HG03066 (cell line): Measurements from ENCODE around the gene FOXI3.

Experiments used
- ATAC-seq: cut with Tn5 transposase; IDR thresholded peaks from one replicate; pipeline ENCODE4 v1.9.1; 2021; ENCODE audit warnings: low read depth; ENCODE audit not compliant: unreplicated experiment

Gene FOXI3

DNA sequence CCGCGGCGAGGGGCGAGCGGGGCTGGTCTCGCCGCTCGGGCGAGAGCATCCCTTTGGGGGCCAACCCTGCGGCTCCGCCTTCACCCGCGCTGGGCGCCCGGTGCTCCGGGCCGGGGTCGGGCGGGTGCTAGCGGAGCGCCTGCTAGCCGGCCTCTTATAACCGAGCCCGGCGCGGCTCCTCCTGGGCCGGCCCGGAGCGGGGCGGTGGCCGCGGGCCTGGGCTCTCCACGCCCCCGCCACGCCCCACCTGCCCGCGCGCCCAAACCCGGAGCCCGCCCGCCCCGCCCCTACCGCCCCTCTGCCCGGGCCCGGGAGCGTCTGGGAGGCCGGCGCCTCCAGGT, at the start of gene FOXI3:
FOXI3 (minus strand) TSS at position 129 of the 341 bp plus-strand sequence. CDS start 158 bp downstream, outside the sequence.
- no peak for ATAC-seq

DNA sequence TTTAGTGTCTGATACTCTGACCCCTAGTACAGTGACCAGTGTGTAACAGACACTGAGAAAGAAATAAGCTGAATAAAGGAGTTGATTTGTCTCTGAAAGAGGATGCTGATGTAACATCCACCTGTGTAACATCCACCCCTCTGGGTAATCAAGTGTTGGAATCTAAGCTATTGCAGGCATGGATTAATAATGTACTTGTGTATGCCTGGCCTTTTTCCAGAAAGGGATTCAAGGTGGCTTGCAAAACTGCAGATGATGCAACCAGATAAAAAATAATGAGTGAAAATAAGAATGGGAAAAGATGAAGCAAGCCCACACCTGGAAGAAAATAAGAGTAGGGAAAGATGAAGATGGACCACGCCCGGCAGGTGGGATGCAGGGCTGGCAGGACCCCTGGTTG, 48.2 kb upstream of the FOXI3 start:
- no peak for ATAC-seq

DNA sequence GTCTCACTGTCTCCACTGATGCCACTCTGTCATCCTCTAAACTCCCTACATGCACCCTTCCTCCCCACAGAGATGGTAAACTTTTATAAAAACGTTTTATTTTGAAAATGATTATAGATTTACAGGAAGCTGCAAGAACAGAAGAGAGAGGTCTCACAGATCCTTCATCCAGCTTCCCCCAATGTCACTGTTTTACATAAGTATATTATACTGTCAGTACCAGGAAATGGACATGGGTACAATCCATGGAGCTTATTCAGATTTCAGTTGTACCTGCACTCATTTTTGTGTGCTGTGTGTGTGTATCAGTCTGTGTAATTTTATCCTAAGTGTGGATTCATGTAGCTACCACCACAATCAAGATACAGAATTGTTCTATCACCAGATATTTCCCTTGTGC, 46.7 kb upstream of the FOXI3 start:
- no peak for ATAC-seq

DNA sequence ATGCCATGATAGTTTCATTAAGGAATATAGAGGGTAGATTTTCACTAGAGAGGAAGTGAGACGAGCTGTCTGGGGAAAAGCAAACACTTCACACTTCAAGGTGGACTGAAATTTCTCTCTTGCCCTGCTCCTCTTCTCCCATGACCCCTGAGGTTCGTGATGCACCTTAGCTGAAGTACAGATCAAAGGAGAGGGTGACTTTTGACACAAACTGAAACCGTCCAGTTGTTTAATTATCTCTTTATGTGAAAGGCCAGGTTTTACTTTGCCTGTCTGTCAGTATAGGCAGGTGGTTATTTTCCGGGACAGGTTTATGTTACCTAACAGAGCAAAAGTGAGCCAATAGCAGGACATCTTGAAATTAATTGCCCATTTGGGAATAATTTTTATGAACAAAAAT, 41.0 kb upstream of the FOXI3 start:
- no peak for ATAC-seq

DNA sequence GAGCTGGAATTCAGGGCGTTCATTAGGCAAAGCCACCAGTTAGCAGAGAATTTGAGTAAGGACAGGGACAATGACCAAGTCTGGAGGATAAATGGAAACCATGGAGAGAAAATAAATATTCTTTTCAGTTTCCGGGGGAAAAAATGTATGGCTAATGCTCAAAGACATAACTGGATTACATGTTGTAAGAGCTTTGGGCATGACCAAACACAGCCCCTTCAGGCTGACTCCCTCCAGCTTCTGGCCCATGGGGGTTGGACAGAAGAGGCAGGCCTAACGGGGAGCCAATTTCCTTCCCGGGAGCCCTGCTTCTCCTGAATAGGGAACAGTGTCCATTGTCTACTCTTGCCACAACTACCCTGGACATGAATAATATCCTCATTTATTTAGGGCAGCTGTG, 39.5 kb upstream of the FOXI3 start:
- no peak for ATAC-seq

DNA sequence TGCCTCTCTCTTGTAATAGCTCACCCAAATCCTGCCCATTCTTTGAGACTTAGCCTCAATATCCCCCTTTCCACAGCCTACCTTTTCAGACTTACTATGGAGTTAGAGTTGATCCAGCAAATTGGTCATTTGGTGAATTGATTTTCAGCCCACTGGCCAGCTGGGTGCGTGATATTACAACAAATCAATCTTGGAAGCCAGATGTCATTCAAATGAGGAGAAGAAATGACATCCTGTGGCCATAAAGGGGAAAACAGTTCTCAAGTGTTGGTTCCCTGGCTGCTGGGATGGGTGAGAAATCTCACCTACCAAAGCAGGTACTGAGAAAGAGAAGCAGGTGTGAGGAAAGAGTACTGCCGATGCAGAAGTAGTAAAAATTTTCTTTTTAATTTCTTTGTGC, 36.7 kb upstream of the FOXI3 start:
- no peak for ATAC-seq

DNA sequence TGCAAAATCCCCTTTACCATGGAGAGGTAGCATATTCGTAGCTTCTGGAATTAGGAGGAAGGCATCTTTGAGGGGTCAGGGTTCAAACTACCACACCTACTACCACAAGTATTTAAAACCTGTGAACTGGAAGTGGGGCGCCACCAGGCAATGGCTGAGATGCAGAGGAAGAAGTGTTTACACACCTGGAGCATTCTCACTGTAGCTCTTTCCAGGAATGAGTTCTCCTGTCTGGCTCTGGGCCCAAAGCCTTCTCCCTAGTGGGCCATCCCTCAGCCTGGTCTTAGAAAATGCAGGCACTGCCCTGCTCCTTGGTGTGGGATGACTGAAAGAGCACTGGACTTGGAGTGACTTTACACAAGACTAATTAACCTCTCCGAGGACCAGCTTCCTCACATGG, 30.7 kb upstream of the FOXI3 start:
- no peak for ATAC-seq

DNA sequence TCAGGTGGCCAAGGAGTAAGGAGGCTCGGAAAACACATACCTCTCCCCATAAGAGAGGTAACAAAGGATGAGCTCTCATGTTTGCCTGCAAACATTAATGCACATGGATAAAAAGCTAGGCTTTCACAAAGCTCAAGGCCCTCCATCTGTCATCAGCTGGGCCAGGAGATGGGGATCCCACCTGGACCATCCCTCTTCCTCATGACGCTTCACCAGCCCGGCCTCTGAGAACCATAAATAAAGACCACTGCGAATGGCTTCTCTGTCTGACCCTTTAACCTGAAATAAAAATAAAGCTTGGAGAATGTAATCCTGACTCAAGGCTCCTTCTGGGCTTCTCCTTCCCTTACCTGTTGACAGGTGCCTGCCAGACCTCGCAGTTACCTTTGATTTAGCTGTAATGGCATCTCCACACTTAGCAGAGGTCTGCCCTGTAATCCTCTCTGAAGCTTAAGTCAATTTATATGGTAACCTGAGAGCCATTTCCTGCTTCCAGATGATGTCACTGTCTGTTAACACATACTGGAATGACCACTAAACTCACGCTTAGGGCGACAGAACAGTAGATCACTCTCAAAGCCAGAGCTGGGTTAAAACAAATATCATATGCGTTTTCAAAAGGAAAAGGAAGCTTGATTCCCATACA, 29.3 kb upstream of the FOXI3 start:
- ATAC-seq = no peak

DNA sequence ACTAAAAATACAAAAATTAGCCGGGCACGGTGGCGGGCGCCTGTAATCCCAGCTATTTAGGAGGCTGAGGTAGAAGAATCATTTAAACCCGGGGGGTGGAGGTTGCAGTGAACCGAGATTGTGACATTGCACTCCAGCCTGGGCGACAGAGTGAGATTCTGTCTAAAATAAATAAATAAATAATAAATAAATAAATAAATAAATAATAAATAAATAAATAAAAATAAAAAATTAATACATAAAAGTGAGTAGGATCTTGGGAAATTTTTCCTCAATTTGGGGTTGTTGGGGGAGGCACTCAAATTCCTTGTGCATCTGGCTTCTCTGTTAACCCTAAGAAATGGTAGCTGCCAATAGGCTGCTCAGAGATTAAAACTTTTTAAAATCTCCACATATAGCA, 20.3 kb upstream of the FOXI3 start:
- ATAC-seq = no peak

DNA sequence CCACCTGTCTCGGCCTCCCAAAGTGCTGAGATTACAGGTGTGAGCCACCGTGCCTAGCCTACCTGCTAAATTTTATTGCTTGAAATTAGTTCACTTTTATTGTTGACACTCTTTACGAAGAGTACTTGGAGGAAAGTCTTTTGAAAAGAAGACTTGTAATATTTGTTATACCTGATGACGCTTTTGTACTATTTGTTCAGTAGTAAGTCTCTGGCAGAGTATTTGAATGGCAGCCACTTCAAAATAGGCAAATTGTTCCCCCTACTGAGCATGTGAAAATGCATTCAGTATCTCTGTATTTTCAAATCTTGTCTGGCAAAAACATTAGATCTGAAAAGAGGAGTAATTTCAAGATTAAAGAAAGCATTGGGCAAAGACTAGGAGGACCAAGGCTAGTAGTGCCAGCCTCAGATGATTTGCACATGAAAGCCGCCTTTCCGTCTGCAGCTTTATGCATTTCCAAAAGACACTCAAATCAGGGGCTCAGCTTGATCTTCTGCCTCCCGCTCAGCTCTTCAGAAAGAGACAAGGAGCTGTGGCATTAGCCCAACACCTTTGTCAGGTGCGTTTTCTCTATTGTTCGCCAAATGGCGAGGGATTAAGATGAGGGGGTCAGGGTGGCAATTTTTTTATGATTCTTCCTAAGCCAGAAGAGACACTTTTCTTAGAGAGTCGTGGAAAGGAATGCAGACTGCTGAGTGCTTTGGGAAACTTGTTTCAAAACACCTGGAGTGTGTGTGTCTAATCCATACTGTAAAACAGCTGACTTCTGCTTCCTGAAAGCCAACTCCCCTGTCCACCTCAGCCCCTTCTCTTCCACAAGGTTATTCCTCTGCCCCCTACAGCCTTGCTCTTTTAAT, 18.8 kb upstream of the FOXI3 start:
- no peak for ATAC-seq

DNA sequence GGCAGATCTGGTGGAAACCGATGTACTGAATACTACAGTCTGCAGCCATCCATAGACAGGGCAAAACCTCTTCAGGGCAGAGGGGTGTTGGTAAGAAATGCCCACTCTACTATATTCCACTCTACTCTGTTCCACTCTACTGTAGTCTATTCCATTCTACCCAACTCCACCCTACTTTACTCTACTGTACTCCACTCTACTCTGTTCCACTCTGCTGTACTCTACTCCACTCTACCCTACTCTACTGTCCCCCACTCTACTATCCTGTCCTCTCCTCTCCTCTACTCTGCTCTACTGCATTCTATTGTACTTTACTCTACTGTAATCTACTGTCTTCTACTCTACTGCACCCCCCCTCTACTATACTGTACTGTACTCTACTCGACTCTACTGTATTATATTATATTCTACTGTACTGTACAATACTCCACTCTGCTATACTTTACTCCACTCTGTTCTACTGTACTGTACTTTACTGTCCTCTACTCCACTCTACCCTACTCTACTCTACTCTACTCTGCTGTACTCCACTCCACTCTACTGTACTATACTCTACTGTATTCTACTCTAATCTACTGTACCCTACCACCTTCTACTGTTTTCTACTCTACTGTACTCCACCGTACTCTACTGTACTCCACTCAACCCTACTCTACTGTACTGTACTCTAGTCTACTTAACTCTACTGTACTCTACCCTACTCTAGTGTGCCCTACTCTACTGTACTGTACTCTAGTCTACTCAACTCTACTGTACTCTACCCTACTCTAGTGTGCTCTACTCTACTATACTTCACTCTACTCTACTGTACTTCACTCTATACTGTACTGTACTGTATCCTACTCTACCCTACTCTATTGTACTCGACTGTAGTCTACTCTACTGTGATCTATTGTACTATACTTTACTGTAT, 17.0 kb upstream of the FOXI3 start:
- ATAC-seq = no peak

DNA sequence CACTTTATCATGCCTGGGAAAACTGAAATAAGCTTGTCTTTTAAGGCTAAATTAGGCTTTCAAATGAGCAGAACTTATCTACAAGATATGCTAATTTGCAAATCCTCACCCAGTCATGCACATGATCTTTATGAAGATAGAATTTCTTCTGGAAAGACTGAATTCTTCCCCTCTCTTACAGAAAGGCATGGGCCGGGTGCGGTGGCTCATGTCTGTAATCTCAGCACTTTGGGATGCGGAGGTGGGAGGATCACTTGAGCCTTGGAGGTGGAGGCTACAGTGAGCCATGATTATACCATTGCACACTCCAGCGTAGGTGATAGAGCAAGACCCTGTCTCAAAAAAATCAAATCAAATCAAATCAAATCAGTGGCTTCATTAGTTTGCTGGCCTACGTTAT, 11.7 kb upstream of the FOXI3 start:
- ATAC-seq = no peak

DNA sequence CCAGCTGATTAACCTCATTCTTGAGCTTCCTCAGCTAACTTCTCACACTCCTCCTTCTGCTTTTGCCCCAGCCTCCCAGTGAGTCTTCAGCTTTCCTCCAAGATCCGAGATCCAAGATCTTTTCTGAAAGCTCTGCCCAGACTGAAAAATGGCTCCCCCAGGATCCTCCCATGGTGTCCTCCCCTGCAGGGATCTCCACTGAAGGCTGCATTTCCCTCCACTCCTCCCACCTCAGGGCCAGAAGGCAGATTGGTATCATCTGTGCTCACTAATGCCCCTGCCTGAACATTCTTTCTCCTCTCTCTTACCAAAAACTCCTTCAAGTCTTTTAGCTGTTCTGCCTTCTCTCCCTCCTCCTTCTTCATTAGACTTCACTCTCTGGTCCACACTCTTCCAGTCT, 6.1 kb upstream of the FOXI3 start:
- no peak for ATAC-seq

DNA sequence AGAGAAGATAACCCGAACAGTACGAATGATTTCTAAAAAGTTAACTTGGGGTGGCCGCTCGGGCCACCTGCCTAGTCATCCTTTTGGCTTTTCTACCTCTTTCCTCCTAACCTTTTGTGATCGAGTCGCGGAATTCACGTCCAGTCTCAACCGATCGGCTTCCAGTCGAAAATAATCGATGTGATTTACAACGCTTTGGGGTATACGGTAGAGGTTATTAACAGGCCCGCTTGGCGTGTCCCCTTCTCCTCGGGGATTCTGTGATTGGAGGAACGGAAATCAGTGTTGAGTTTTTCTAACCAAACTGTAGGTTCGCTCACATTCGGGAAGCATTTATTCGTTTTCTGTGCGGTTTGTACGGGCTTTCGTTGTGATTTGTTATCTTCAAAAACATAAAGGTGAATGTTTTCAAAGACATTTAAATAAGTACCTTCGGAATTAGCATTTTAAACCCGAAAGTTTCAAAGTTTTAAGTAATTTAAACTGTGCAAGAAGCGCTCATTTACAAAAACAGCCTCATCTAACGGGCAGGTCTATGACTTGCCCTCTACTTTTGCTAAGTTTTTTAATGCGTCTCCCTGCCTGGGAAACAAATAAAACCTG, 588 bp upstream of the FOXI3 start:
- ATAC-seq = no peak

DNA sequence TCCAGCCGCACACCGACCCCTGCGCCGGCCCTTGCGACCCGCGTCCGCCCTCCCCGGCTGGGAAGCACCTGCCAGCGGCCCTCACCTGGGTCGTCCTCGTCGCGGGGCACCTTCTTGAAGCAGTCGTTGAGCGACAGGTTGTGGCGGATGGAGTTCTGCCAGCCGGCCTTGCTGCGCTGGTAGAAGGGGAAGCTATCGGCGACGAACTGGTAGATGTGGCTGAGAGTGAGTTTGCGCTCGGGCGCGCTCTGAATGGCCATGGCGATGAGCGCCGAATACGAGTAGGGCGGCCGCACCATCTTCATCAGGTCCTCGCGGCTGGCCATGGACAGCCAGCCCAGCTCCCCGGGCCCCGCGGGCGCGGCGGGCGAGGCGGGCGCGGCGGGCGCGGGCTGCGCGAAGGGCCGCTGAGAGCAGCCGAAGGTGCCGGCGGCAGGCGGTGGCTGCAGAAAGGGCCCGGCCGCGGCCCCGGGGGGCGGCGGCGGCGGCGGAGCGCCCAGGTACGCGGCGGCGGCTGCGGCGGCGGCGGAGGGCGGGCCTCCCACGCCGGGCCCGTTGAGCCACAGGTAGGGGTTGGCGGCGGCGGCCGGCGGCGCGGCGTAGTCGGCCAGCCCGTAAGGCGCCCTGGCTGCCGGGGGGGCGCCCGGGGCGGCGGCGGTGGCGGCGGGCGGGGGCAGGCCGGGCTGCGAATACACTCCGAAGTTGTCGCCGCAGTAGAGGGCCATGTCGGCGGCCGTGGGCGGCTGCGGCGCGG, 505 bp downstream of the FOXI3 start:
- ATAC-seq = no peak

DNA sequence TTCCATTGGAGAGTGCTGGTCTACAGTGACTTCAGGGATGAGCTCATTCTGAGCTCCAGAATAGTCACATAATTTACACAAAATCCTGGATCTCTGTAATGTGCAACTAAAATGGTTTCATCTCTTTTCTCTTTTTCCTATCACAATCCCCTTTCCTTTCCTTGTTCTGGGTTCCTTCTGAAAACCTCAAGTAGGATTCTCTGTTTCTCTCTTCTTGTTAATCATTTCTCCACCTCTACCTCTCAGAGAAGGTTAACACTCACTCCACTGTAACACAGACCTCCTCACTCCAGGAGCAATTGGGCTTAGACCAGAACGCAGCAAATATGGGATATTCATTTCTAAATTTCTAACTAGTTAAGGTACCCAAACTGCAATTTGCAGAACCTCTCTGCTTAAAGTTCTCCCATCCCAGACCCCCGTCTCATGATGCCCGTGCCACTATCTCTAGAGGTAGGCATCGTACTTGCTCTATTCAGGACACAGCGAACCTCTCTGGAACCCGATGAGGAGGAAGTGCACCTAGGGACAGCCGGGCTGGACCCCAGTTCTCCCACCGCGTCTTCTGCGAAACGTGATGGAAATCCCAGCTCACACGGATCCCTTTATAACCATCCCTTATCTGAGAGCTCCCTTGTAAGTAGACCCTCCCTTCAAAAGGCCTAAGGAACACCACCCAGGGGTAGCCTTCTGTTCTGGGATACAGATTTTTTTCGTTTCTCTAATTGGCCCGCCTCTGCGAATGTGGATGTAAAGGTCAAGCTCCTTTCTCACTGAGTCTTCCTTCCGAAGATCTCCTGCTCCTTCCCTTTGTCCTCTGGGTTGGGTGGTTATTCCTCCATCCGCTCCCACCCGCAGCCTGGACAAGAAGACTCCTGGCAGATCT, 1.3 kb downstream of the FOXI3 start:
- no peak for ATAC-seq

DNA sequence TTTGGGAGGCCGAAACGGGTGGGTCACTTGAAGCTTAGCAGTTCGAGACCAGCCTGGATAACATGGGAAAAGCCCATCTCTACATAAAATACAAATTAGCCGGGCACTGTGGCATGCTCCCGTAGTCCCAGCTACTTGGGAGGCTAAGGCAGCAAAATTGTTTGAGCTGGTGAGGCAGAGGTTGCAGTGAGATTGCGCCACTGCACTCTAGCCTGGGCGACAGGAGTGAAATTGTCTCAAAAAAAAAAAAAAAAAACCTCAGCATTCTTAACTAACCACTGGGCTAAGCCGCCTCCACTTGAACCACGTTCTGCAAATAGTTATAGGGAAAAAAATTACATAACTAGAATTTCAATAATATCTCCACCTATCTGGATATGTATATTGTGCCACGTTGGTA, 2.3 kb downstream of the FOXI3 start:
- ATAC-seq = no peak

DNA sequence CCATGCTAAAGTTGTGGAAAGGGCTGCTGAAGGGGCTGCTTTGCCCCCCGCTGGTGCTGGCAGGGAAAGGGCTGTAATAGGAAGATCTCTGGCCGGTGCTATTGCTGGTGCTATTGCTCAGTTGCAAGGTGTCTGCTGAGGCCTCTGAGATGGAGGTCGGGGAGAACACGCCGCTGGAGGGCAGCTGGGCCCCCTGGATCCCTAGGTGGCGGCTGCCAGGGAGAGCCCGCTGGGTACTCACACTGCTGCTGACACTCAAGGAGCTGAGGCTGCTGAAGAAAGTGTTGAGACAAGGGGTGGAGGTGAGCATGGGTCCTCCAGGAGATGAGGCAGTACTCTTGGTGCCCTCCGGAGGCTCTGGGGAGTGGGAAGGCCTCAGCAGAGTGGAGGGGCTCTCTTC, 4.2 kb downstream of the FOXI3 start:
- no peak for ATAC-seq

DNA sequence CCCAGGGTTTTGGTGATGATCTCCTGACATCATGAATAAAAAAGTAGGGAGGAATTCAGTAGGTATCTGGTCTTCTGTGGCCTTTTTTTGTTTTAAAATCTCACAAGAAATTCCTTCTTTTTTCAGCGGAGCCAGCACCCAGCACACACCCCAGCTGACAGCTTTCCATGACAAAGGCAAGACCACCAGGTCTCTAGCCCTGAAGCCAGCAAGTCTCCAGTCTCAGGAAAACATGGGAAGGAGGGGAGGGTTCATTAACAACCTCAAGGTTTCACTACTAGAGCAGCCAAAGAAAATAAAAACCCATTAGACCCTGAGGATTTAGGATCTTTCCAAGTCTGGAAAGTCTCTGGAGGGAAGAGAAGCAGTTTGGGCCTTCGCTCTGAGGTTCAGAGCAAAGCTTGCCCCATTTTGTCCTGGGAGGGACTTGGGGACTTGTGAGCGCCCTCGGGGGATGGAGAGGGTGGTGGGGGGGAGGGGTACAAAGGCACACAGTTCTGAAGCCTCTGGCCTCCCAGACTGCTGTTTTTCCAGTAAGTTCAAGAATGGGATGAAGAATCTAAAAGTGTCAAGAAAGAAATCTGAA, 9.0 kb downstream of the FOXI3 start:
- no peak for ATAC-seq
